ENCODE measurements around the gene PXMP4. TPM values are rescaled to one million over a fixed set of nuclear protein-coding genes. Genes with fewer than 3 reads are reported as not detected.

Gene PXMP4
- total RNA-seq, 1 experiment from 2014 or later, result 19.1 TPM

DNA sequence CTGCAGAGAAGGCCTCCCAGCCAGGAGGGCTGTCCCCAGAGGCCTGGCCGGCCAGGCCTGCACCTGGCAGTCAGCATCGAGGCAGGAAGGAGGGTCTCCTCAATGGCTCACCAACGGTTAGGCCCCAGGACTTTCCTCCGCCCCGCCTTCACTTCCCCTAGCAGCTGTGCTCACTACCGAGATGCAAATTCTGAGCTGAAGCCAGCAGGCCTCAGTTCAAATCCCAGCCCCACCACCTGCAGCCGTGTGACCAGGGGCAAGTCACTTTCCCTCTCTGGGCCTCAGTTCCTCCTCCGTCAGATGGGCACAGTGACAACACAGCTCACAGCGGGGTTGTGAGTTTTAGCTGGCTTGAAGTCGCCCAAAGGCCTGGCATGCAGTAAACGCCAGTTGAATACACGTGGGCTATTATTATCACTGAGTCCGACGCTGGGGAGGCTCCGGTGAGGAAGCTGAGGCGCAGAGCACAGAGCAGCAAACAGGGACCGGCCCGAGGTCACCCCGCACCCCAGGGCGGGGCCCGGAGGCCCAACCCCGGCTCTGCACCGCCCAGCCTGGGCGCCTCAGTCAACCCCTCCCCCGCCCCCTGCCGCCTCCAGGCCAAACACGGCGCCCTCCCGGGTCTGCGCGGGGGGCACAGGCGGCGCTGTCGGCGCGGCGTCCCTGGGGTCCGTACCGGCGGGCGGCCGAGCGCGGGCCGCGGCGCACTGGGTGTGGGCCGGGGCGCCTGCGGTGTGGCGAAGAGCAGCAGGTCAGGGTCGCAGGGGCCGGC lies 34.6 kb downstream of the PXMP4 start:
- Histone ChIP-seq H3K4me2 (peak overlapping the region; percentile 100), H3K4me1 (replicated peaks; ENCODE audit: insufficient read depth) (peaks cover 32% of the 10 kb centered on the region), H3K9me3 (ENCODE audit: insufficient read depth, low read depth) (no peaks in the 10 kb centered on the region), H3K27ac (no peak overlapping the region), H3K4me3 (peak overlapping the region; percentile 73), H3F3A (ENCODE audit: insufficient read depth, low read depth) (peaks cover 16% of the 10 kb centered on the region; the same call in 1 of the 2 replicates), H3K9me2 (ENCODE audit: insufficient read depth) (no peaks in the 10 kb centered on the region), H3K27me3 (ENCODE audit: insufficient read depth, low read depth) (no peaks in the 10 kb centered on the region), H2AFZ (peak overlapping the region; percentile 84; the same call in 1 of the 2 replicates), H4K20me1 (ENCODE audit: insufficient read depth) (no peaks in the 10 kb centered on the region), H3K36me3 (ENCODE audit: low read depth) (no peaks in the 10 kb centered on the region), H3K79me2 (ENCODE audit: low read depth) (peaks cover 30% of the 10 kb centered on the region)
- intact Hi-C loops (cut with micrococcal nuclease; ENCODE audit: unreplicated experiment), result loop anchor here (1.0 kb wide), 1 partner anchor 46 kb away; the partner anchor contains the start of gene ZNF341
- BruUV-seq (replicated peaks), result TSS peak; percentile 63
- POLR2A ChIA-PET (ENCODE audit: unreplicated experiment), result interaction anchor here (0.7 kb wide), 1 partner anchor 312 kb away, joined by 6 read pairs; no protein-coding TSS in a partner anchor
- CTCF ChIA-PET, result interaction anchor here (1.0 kb wide), 1 partner anchor 19 kb away, joined by 3 read pairs; the partner anchor contains the start of gene ACTL10
- TF ChIP-seq, protein P1, sequence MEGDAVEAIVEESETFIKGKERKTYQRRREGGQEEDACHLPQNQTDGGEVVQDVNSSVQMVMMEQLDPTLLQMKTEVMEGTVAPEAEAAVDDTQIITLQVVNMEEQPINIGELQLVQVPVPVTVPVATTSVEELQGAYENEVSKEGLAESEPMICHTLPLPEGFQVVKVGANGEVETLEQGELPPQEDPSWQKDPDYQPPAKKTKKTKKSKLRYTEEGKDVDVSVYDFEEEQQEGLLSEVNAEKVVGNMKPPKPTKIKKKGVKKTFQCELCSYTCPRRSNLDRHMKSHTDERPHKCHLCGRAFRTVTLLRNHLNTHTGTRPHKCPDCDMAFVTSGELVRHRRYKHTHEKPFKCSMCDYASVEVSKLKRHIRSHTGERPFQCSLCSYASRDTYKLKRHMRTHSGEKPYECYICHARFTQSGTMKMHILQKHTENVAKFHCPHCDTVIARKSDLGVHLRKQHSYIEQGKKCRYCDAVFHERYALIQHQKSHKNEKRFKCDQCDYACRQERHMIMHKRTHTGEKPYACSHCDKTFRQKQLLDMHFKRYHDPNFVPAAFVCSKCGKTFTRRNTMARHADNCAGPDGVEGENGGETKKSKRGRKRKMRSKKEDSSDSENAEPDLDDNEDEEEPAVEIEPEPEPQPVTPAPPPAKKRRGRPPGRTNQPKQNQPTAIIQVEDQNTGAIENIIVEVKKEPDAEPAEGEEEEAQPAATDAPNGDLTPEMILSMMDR (conservative IDR thresholded peaks at IDR 0.05), result no peak
- no peak for TF ChIP-seq EZH2 (IDR thresholded peaks at IDR 0.05; ENCODE audit: low read depth)
- DNase-seq, result peak; percentile 37 to 44

DNA sequence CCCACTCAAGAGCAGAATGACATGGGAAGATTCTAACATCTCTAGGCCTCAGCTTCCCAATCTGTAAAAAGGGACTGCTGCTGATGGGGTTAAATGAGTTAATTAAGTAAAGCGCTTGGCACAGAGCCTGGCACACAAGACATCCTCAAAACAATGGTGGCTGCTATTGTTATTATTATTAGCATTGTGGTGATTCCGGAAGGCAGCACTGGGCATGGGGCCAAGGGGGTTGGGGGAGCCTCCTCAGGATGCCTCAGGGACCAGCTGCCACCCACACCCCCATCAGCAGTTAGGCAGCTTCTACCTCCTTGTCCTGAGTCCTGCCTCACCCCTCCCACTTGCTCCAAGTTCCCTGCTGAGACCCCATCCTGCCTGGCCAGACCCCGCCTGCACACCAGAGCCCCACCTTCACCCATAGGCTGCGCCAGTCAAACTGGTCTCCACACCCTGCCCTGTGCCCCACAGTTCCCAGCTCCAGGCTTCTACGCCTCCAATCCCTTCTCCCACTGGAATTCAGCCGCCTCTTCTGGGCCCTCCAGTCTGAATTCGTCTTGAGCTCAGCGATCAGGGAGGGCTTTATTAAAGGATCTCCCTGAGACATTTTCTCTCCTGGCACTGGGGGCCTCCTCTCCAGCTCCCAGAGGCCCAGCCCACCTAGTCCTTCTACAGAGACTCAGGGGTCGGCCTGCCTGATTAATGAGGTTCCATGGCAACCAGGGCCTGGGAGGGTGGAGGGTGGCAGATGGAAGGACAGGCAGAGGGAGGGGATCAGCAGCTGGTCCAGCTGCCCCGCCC lies 35.4 kb downstream of the PXMP4 start:
- H2AFZ ChIP-seq, result no peak overlapping the region
- H3K27me3 ChIP-seq (ENCODE audit: insufficient read depth, low read depth), result no peaks in the 10 kb centered on the region
- peak; percentile 18 to 41 for DNase-seq
- POLR2A ChIA-PET (ENCODE audit: unreplicated experiment), result interaction anchor here (0.5 to 0.7 kb wide), 2 partner anchors 309 to 311 kb away, joined by 6 to 7 read pairs; no protein-coding TSS in a partner anchor
- TF ChIP-seq, protein P1 (conservative IDR thresholded peaks at IDR 0.05), result no peak
- TF ChIP-seq EZH2 (IDR thresholded peaks at IDR 0.05; ENCODE audit: low read depth), result no peak
- H3K9me3 ChIP-seq (ENCODE audit: insufficient read depth, low read depth), result no peaks in the 10 kb centered on the region
- no peaks in the 10 kb centered on the region for H3K9me2 ChIP-seq (ENCODE audit: insufficient read depth)
- H3K4me3 ChIP-seq, result peak overlapping the region; percentile 73
- H3F3A ChIP-seq (ENCODE audit: insufficient read depth, low read depth), result peaks cover 19% of the 10 kb centered on the region; the same call in 1 of the 2 replicates
- H4K20me1 ChIP-seq (ENCODE audit: insufficient read depth), result no peaks in the 10 kb centered on the region
- H3K36me3 ChIP-seq (ENCODE audit: low read depth), result no peaks in the 10 kb centered on the region
- H3K79me2 ChIP-seq (ENCODE audit: low read depth), result peaks cover 30% of the 10 kb centered on the region
- no TSS peak for BruUV-seq (replicated peaks)
- intact Hi-C loops (cut with micrococcal nuclease; ENCODE audit: unreplicated experiment), result no loop called here
- peak overlapping the region; percentile 100 for H3K4me2 ChIP-seq
- CTCF ChIA-PET, result interaction anchor here (1.0 kb wide), 1 partner anchor 18 kb away, joined by 3 read pairs; the partner anchor contains the start of gene ACTL10
- peaks cover 24% of the 10 kb centered on the region for H3K4me1 ChIP-seq (replicated peaks; ENCODE audit: insufficient read depth)
- H3K27ac ChIP-seq, result no peak overlapping the region

DNA sequence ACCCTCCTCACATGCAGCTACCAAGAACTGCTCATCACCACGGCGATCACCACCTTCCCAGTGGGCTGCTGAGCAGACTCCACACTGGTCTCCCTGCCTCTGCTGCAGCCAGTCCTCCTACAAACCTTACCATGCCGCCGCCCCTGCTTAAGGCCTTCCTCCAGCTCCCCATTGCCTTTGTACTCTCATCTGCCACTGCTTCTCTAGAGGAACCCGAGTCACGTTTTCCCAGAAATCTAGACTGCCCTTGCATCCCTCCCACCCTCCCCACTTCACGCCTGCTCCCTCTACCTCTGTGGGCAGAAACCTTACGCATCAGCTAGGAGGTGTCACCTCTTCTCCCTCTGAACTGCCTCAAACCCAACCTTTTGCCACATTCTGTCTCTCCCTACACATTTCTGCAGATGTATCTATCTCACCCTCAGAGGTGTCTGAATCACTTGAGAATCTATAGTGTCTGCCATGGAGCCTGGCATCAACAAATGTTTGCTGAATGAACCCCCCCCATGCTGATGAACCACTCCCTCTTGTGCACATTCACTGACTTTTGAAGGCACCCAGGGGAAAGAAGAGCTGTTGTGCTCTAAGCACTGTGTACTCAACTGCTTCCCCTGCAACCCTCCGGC lies 38.3 kb downstream of the PXMP4 start:
- no peaks in the 10 kb centered on the region for H3K9me2 ChIP-seq (ENCODE audit: insufficient read depth)
- H3K27ac ChIP-seq, result no peak overlapping the region
- no peak for DNase-seq
- no peak for TF ChIP-seq EZH2 (IDR thresholded peaks at IDR 0.05; ENCODE audit: low read depth)
- TF ChIP-seq, protein P1 (conservative IDR thresholded peaks at IDR 0.05), result no peak
- no peaks in the 10 kb centered on the region for H3K36me3 ChIP-seq (ENCODE audit: low read depth)
- ChIA-PET POLR2A (ENCODE audit: unreplicated experiment) (interaction anchor here (0.6 kb wide), 2 partner anchors 40 to 107 kb away, joined by 3 read pairs; no protein-coding TSS in a partner anchor), CTCF (no interaction called here)
- peaks cover 12% of the 10 kb centered on the region; the same call in 1 of the 2 replicates for H3F3A ChIP-seq (ENCODE audit: insufficient read depth, low read depth)
- H3K4me3 ChIP-seq, result no peak overlapping the region
- no peaks in the 10 kb centered on the region for H3K27me3 ChIP-seq (ENCODE audit: insufficient read depth, low read depth)
- no peaks in the 10 kb centered on the region for H3K9me3 ChIP-seq (ENCODE audit: insufficient read depth, low read depth)
- BruUV-seq (replicated peaks), result no TSS peak
- intact Hi-C loops (cut with micrococcal nuclease; ENCODE audit: unreplicated experiment), result no loop called here
- peaks cover 30% of the 10 kb centered on the region for H3K79me2 ChIP-seq (ENCODE audit: low read depth)
- H2AFZ ChIP-seq, result no peak overlapping the region
- H4K20me1 ChIP-seq (ENCODE audit: insufficient read depth), result no peaks in the 10 kb centered on the region
- no peak overlapping the region for H3K4me2 ChIP-seq
- H3K4me1 ChIP-seq (replicated peaks; ENCODE audit: insufficient read depth), result peaks cover 22% of the 10 kb centered on the region

Measured in PC-9 (cell line).